ENCODE data around the gene DEFB128. TPM values are rescaled to one million over a fixed set of nuclear protein-coding genes. Genes with fewer than 3 reads are reported as not detected.
A peak's percentile ranks its signal among the peaks of the same experiment; 100 is the strongest.
"Not testable (repeated sequence)": the region's sequence is repeated elsewhere in the genome, so short reads cannot be mapped to it uniquely, and the experiment has no call there.

DEFB128 gene
- total RNA-seq, 1 experiment from 2014 or later, result not detected

- peak; percentile 69 for DNase-seq (ENCODE audit: low spot score)
- Histone ChIP-seq H3K4me3 (ENCODE audit: low read depth, low read length, poor library complexity, severe bottlenecking) (no peak overlapping the region), H3K27ac (ENCODE audit: low read depth, low read length, poor library complexity, severe bottlenecking) (no peak overlapping the region), H3K4me1 (ENCODE audit: insufficient read depth, low read length, poor library complexity, severe bottlenecking) (no peaks in the 10 kb centered on the region), H3K27me3 (replicated peaks; ENCODE audit: insufficient read depth, low read depth, low read length, poor library complexity) (no peaks in the 10 kb centered on the region), H3K36me3 (ENCODE audit: insufficient read depth, low read length, poor library complexity, severe bottlenecking) (no peaks in the 10 kb centered on the region), H3K9me3 (ENCODE audit: low read depth, low read length, poor library complexity, severe bottlenecking) (no peaks in the 10 kb centered on the region)
- TF ChIP-seq EZH2 (IDR thresholded peaks at IDR 0.05; ENCODE audit: borderline replicate concordance, low read depth, low read length, poor library complexity, severe bottlenecking), result no peak
- TF ChIP-seq, protein P1, sequence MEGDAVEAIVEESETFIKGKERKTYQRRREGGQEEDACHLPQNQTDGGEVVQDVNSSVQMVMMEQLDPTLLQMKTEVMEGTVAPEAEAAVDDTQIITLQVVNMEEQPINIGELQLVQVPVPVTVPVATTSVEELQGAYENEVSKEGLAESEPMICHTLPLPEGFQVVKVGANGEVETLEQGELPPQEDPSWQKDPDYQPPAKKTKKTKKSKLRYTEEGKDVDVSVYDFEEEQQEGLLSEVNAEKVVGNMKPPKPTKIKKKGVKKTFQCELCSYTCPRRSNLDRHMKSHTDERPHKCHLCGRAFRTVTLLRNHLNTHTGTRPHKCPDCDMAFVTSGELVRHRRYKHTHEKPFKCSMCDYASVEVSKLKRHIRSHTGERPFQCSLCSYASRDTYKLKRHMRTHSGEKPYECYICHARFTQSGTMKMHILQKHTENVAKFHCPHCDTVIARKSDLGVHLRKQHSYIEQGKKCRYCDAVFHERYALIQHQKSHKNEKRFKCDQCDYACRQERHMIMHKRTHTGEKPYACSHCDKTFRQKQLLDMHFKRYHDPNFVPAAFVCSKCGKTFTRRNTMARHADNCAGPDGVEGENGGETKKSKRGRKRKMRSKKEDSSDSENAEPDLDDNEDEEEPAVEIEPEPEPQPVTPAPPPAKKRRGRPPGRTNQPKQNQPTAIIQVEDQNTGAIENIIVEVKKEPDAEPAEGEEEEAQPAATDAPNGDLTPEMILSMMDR (conservative IDR thresholded peaks at IDR 0.05; ENCODE audit: low read depth, low read length), result peak; percentile 76
- POLR2A ChIA-PET (ENCODE audit: low non-redundant PET), result no interaction called here
- no TSS peak for BruUV-seq (replicated peaks)
- CTCF ChIA-PET, result no interaction called here
- intact Hi-C loops (cut with micrococcal nuclease; ENCODE audit: unreplicated experiment), result loop anchor here (2.0 kb wide), 2 partner anchors 58 to 122 kb away; no protein-coding TSS in a partner anchor
Measured at GRCh38 chr20:208942-209566, 19.5 kb upstream of the DEFB128 start.

GRCh38 chr20:203630-204029 lies 14.1 kb upstream of the DEFB128 start:
- intact Hi-C loops (cut with micrococcal nuclease; ENCODE audit: unreplicated experiment); H3K4me1 ChIP-seq (ENCODE audit: insufficient read depth, low read length, poor library complexity, severe bottlenecking); H3K36me3 ChIP-seq (ENCODE audit: insufficient read depth, low read length, poor library complexity, severe bottlenecking); H3K27me3 ChIP-seq (replicated peaks; ENCODE audit: insufficient read depth, low read depth, low read length, poor library complexity); H3K9me3 ChIP-seq (ENCODE audit: low read depth, low read length, poor library complexity, severe bottlenecking); BruUV-seq (replicated peaks); POLR2A ChIA-PET (ENCODE audit: low non-redundant PET); CTCF ChIA-PET; DNase-seq (ENCODE audit: low spot score); H3K27ac ChIP-seq (ENCODE audit: low read depth, low read length, poor library complexity, severe bottlenecking); H3K4me3 ChIP-seq (ENCODE audit: low read depth, low read length, poor library complexity, severe bottlenecking): not testable (repeated sequence)

DNA sequence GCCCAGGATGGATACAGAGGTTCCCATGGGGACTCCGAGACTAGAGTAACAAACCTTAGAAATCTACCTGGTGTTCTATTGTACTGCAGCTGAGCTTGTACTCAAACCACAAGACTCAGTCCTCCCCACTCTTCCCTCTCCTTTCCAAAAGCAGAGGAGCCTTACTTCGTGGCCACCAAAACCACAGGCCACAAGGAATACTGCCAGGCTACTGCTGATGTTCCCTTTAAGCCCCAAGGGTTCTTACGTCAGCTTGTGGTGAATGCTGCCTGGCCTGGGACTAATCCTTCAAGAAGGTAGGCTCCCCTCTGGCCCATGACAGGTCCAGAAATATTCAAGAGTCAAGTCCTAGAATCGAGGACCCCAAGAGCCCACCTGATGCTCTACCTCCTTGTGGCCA lies 10.5 kb upstream of the DEFB128 start:
- POLR2A ChIA-PET (ENCODE audit: low non-redundant PET), result no interaction called here
- no peak overlapping the region for H3K27ac ChIP-seq (ENCODE audit: low read depth, low read length, poor library complexity, severe bottlenecking)
- TF ChIP-seq EZH2 (IDR thresholded peaks at IDR 0.05; ENCODE audit: borderline replicate concordance, low read depth, low read length, poor library complexity, severe bottlenecking), result no peak
- TF ChIP-seq, protein P1 (conservative IDR thresholded peaks at IDR 0.05; ENCODE audit: low read depth, low read length), result no peak
- H3K4me3 ChIP-seq (ENCODE audit: low read depth, low read length, poor library complexity, severe bottlenecking), result no peak overlapping the region
- H3K4me1 ChIP-seq (ENCODE audit: insufficient read depth, low read length, poor library complexity, severe bottlenecking), result no peaks in the 10 kb centered on the region
- BruUV-seq (replicated peaks), result no TSS peak
- DNase-seq (ENCODE audit: low spot score), result no peak
- no peaks in the 10 kb centered on the region for H3K9me3 ChIP-seq (ENCODE audit: low read depth, low read length, poor library complexity, severe bottlenecking)
- H3K36me3 ChIP-seq (ENCODE audit: insufficient read depth, low read length, poor library complexity, severe bottlenecking), result no peaks in the 10 kb centered on the region
- no peaks in the 10 kb centered on the region for H3K27me3 ChIP-seq (replicated peaks; ENCODE audit: insufficient read depth, low read depth, low read length, poor library complexity)
- CTCF ChIA-PET, result no interaction called here
- intact Hi-C loops (cut with micrococcal nuclease; ENCODE audit: unreplicated experiment), result no loop called here

- no peaks in the 10 kb centered on the region for H3K4me1 ChIP-seq (ENCODE audit: insufficient read depth, low read length, poor library complexity, severe bottlenecking)
- intact Hi-C loops (cut with micrococcal nuclease; ENCODE audit: unreplicated experiment), result no loop called here
- H3K9me3 ChIP-seq (ENCODE audit: low read depth, low read length, poor library complexity, severe bottlenecking), result no peaks in the 10 kb centered on the region
- H3K4me3 ChIP-seq (ENCODE audit: low read depth, low read length, poor library complexity, severe bottlenecking), result no peak overlapping the region
- CTCF ChIA-PET, result no interaction called here
- POLR2A ChIA-PET (ENCODE audit: low non-redundant PET), result no interaction called here
- no peak for DNase-seq (ENCODE audit: low spot score)
- no TSS peak for BruUV-seq (replicated peaks)
- TF ChIP-seq EZH2 (IDR thresholded peaks at IDR 0.05; ENCODE audit: borderline replicate concordance, low read depth, low read length, poor library complexity, severe bottlenecking), result no peak
- TF ChIP-seq, protein P1 (conservative IDR thresholded peaks at IDR 0.05; ENCODE audit: low read depth, low read length), result no peak
- no peaks in the 10 kb centered on the region for H3K36me3 ChIP-seq (ENCODE audit: insufficient read depth, low read length, poor library complexity, severe bottlenecking)
- H3K27me3 ChIP-seq (replicated peaks; ENCODE audit: insufficient read depth, low read depth, low read length, poor library complexity), result no peaks in the 10 kb centered on the region
- no peak overlapping the region for H3K27ac ChIP-seq (ENCODE audit: low read depth, low read length, poor library complexity, severe bottlenecking)
Measured at GRCh38 chr20:198225-198624, 8.7 kb upstream of the DEFB128 start.

Data from A673 (cell line).